CD4-positive, alpha-beta T cell treated with Interleukin-15 for 4 hours (primary cell): ENCODE data around the gene DNAJB12.
A peak's percentile ranks its signal among the peaks of the same experiment; 100 is the strongest.
"Not testable (repeated sequence)": the region's sequence is repeated elsewhere in the genome, so short reads cannot be mapped to it uniquely, and the experiment has no call there.

Experiments used
- DNase-seq: peaks from one replicate; pipeline ENCODE4 v3.0.0-alpha.2; 2020; ENCODE audit warnings: low spot score

The DNAJB12 gene

DNA sequence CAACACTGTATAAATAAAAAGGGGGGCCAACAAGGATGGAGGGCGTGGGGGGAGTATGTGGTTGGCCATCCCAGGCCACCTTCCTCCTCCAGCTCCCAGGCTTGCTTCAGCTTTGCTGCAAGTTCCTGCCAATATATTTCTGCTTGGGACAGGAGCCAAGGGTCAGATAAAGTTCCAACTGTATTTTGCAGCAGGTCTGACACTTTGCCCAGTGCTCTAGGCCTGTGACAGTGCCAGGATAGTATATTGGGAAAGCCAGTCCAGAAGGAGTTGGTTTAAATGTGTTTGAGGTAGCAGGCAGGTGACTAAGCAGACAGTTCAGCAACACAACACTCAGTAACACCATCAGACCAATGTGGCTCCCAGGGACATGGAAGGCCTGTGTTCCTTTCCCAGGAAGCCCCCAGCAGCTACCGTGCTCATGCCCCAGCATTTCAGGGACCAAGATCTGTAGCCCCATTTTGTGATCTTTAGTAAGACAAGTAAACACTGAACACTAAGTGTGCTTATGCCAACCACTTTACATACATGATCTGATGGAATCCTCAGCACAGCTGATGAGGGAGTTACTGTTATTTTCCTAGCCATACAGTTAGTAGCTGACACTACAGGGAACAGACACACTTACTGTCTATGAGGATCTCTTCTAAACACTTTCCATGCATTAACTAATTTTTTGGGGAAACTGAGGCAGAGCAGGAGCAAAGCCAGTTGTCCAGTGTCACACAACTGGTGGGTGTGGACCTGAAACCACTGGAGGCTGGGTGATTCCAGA, 38.9 kb downstream of the DNAJB12 start:
- no peak for DNase-seq

DNA sequence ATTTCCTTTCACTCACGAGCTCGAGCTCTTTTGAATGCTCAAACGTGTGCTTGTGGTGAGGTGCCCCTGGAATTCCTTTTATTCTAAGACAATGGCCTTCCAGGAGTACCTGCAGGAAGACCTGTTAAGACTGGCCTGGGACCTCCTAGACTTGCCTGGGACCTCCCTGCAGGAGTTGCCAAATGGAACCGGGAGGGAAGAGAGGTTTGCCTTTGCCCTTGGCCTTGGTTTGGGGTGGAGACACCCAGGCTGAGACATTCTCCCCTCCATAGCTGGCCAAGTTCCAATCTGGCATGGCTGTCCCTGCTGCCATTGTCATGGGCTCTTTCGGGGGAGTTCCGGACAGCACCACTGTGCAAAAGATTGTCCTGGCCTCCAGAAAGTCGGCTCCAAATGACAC, 39.7 kb downstream of the DNAJB12 start:
- DNase-seq, result no peak

DNA sequence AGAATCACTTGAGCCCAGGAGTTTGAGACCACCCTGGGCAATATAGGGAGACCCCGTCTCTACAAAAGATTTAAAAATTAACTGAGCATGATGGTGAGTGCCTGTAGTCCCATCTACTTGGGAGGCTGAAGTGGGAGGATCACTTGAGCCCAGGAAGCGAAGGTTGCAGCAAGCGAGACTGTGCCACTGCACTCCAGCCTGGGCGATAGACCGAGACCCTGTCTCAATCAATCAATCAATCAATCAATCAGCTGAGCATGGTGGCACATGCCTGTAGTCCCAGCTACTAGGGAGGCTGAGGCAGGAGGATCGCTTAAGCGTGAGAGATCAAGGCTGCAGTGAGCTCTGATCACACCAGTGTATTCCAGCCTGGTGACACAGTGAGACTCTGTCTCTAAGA, 40.5 kb downstream of the DNAJB12 start:
- DNase-seq, result no peak

DNA sequence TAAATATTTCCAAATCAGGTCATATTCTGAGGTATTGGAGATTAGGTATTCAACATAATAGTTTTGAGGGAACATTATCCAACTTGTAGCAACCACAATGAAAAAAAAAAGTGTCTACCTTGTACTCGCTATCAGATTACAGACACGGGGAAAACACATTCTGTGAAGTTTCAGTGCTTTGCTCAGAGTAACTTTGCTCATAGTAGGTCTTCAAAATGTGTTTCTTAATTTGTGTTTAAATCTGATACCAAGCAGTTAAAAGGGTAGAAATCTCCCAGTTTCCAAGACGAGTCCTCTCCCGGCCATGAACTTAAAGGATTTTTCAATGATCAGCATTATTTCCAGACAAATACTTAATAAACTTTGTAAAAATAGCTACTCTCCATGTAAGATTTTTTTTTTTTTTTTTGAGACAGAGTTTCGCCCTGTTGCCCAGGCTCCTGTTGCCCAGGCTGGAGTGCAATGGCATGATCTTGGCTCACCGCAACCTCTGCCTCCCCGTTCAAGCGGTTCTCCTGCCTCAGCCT, 41.8 kb downstream of the DNAJB12 start:
- no peak for DNase-seq

DNA sequence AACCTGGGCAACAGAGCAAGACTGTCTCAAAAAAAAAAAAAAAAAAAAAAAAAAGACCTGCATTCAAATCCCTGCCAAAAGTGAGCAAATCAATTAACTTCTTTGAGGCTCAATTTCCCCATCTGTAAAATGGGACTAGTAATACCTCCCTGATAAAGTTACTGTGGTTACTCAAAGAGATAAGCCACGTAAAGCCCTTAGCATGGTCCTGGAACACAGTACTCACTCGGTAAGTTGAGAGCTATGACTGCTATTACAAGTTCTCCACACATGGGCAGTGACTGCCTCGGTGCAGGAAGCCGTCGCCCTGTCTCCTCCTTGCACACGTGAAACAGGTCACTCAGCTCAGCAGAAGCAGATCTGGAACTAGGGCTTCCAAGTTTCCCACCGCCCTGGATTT, 43.1 kb downstream of the DNAJB12 start:
- DNase-seq, result no peak

DNA sequence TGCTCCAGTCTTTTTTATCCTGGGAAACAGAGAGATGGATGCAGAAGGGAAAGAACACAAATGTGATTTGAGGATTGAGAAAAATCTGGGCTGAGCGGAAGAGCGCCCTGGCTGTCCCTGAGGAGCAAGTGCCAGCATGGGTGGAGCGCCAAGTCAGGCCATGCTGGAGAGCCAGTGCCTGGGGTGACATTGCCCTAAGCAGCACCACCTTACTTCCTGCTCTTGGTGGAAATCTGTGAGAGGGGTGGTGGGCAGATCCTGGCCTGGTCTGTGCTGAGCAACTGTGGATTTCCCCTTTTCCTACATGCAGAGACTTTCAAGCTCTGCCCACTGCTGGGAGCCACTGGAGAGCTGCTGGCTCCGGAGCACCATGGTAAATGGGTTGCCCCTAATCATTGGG, 44.1 kb downstream of the DNAJB12 start:
- DNase-seq, result no peak

DNA sequence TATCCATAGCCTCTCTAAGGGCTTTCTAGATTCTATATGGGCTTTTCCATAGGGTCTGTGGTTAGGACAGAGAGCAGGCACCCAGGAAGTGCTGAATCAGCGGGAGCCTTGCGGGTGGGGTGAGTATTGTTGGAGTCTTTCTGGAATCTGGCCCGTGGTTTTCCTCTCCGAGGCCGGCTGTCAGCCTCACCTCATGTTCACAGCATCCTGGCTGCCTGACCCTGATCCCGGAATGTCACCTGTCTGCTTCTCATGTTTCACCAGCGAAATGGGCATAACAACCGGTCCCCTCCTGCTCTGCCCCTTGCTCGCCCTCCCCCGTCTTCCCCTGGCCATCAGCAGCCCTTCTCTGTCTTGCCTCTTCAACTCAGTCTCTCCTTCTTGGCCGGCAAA, 44.5 kb downstream of the DNAJB12 start:
- DNase-seq, result no peak

DNA sequence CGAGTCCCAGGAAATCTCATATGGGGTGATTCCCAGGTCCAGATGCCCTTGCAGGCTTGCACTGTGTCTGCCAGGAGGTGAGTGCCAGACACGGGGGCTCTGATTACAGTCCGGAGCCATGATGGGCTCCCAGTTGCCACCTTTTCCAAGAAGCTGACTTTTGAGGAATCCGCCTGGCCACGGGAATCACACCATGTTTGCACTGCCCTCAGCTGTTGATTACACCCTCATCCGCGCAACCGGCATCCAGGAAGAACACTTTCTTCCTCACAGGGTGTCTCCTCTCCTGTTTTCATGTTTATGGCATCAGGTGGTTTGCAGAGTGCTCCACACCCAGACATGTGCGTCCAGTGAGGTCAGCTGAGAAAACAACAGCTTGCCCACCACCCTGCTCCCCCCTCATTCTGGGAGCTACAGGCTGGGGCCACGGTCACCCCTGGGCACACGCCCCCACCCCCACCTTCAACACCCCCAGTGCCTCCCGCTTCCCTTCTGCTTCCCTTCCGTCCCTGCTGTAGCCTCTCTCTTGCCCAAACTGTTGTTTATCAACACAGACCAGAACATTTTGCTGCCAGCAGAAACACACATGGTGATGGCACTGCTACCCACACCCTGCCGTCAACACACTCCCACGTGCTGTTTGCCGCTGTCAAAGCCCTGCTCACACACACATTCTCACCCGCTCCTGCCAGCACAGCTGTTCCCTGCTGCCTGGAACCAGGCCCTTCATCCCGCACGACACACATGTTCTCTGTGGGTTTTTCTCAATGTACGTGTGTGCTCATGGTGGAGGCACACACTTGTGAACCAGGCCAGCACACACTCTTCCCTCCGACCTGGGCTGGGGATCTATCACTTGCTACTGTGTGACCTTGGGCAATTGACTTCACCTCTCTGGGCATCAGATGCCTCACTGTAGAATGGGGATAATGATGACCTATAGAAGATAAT, 45.2 kb downstream of the DNAJB12 start:
- DNase-seq, result no peak

DNA sequence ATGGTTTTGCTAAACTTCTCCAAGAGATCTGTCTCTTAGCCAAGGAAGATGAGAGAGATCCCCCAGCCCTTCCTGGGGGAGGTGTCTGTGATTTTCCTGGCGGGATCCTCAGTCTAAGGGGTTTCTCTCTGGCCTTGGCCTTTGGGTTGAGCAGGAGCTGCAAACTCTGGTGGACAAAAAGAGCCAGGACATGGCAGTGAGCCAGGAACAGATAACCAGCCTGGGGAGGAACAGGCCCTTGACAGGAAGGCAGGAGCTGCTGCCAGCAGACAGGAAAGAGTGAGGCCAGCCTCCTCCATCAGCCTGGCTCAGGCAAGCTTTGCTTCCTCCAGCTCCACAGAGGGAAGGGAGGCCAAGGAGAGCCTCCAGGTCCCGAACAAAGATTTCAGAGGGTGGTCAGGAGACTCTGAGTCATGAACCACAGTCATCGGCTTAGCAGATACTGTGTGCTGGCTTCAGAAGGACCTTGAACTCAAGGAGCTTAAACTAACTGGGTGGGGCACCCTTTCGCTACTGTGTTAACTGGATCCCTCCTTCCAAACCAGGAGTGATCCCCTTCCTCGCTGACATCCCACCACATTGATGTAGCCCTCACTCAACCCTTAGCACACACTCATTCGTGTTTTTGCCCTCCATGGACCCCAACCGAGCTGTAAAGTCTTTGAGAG, 46.3 kb downstream of the DNAJB12 start:
- no peak for DNase-seq

DNA sequence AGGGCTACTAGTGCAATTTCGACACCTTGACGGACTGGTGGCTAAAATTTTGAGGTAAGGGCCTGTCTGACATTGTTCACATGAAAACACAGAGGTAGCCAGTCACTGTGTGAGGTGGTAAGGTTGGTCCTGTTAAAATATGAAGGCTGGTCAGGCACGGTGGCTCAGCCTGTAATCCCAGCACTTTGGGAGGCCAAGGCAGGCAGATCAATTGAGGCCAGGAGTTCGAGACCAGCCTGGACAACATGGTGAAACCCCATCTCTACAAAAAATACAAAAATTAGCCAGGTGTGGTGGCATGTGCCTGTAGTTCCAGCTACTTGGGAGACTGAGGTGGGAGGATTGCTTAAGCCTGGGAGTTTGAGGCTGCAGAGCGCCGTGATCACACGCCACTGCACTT, 47.0 kb downstream of the DNAJB12 start:
- DNase-seq, result not testable (repeated sequence)

DNA sequence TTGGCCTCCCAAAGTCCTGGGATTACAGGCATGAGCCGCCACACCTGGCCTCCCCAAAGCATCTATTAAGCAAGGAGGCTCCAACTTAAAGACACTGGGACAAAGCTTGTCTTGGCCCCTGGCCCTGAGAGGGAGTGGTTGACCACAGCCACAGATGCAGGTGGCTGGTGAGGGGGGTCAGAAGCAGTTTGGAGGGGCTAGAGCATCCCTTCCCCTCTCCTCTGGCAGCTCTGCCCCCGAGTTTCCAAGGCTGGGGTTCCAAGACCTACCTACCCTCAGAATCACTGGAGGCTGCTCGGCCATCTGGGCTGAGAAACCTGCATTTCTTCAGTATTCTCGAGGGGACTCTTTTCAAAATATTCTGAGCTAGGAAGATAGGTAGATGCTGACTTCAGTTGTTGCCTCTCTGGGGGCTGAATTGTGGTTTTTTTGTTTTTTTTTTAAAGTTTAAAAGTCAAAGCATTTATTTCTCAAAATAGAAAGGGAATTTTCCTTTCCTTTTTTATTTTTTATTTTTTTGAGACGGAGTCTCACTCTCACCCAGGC, 48.4 kb downstream of the DNAJB12 start:
- no peak for DNase-seq

DNA sequence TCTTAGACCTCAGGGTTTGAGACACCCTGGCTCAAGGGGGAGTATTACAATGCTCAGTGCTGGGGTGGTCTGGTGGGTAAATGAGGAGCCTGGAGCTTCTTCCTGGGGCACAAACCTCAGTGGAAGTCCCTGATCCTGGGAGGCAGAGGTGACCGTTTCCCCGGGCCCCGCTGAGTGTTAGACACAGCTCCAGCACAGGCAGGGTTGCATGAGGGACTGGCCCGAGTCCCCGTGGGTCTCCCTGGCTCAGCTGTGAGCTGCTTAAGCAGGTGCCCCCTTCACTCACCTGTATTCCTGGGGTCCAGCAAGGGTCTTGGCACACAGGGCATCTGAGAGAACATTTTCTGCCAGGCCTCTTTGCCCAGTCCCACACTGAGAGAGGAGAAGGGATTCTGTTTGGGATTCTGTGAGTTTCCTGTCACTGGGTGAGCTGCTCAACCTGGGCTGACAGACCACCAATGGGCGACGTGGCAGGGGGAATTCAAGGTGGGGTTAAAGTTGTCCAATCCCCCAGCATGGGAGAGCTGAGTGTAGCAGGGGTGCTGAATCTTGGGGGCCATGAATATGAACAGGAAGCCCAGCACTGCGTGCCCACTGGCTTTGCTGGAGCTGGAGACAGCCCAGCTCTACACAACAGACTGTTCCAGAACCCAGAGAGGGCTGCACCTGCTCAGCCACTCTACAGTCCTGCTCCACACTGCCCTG, 51.1 kb downstream of the DNAJB12 start:
- DNase-seq, result no peak

DNA sequence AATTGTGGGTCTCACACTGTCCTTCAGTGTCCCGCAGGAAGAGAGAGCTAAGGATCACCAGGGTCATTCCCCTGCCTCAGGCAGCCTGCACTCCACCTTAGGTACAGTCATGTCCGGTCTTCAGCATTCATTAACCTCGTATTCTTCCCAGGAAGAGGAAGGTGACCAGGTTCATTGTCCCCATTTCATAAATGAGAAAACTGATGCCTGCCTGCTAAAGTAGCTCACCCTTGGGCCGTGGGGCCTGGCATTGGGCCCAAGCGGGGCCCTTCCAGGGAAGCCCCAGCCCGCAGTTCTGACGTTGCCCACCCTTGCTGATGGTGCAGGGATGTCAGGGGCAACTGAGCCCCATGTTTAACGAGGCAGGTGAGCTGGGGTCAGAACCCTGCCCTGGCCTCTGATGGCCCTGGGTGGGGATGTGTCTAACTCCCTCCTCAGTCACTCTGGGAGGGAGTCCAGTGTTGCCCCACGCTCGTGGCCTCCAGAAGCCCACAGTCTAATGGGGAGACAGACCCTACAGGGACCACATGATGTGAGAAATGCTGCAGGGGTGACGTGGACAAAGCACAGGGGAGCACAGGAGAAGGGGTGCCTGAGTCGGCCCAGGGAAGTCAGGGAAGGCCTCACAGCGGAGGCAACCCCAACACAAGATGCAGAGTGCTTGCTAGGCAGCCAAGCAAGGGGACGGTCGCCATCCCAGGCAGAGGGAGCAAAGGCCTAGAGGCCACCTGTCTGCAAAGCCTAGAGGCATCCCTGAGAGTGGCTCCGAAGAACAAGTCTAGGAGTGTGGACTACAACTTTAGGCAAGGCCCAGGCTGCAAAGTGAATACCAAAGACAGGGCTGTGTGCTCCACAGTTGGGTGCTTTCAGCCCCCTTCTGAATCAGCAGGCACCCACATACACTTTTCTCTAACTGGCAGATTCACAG, 55.9 kb downstream of the DNAJB12 start:
- no peak for DNase-seq

DNA sequence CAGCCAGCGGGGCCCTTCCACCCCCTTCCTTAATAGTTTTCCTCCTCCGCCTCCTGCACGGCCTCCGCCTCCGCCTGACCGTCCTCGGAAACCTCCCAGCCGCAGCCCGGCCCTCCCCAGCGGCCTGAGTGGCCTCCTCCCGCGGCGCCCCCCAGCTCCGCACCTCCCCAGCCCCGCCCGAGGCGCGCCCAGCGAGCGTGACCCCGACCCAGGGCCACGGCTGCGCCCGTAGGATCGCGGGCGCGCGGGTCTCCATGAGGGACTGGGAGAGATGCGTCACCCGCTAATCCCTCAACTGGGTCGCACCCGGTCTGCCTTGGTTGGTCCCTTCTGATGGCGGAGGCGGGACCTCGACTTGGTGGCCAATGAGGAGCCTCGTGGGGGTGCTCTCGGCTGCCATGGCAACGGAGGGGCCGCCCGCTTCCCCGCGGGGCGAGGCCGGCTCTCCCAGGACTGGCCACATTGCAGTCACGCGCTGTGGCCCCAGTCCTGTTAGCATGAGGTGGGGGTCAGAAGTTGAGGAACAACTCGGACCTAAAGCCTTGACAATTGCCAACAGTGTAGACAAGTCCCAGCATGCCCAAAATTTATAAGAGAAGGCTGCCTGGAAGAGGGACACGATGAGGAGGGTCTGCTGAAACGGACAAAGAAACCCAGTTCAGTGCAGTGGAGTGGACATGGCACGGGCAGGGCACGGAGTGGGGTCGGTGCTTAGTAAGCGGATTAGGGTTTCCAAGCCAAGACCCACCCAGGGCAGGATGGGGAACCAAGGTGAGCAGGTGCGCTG, 56.7 kb downstream of the DNAJB12 start:
- DNase-seq, result peak; percentile 93

DNA sequence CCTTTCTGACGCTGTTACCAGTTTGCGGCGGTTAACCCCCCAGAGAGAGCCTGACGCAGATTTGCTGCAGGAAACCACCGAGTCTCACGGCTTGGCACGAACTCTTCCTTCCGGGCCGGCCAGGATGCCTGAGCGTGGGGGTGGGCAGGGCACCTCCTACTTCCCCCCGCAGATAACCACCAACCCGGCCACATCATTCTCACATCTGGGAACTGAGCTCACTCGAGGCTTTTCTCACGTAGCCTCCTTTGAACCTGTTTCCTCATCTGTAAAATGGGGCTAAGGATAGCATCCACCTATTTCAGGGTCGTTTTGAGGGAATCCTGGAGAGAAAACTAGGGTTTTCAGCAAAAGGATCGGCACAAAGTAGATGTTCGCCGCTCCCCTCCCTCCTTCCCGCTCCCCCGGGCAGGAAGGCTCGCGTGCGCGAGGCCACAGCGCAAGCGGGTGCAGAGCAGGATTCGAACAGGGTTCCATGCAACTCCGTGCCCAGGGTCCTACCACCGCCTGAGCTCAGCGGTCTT, 57.4 kb downstream of the DNAJB12 start:
- DNase-seq, result peak; percentile 94

DNA sequence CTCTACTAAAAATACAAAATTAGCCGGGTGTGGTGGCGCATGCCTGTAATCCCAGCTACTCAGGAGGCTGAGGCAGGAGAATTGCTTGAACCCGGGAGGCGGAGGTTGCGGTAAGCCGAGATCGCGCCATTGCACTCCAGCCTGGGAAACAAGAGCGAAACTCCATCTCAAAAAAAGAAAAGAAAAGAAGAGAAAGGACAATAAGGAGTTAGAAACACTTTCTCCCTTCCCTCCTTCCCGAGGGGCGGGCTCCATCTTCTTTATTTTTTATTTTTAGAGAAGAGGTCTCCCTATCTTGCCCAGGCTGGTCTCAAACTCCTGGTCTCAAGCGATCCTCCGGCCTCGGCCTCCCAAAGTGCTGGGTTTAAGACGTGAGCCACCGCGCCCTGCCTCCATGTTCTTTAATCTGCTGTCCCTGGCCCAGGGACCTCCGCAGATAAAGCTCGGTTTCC, 57.9 kb downstream of the DNAJB12 start:
- DNase-seq, result not testable (repeated sequence)

DNA sequence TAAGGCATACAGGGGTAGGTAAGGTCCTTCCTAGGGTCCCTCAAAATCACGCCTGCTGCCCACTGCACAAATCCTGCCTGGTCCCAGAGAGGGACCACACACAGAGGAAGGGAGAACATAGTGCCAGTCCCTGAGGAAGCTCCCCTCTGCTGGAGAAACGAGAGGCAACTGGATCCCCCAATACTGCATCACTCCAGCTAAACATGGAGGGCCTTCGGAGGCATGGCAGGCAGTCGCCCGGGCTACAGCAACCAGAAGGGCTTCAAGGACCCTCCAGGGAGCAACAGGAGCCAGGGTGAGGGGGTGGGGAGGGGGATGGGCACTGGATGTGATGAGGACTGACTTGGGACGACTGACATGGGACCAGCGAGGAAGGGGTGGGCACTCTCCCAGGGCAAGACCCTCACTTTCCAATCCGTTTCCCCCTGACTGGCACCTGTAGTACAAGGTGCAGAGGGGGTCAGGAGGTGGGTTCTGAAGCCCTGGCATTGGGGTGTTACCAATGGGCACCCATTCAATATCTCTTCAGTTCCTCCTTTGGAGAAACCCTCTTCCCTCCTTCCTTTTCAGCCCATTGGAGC, 59.3 kb downstream of the DNAJB12 start:
- no peak for DNase-seq

DNA sequence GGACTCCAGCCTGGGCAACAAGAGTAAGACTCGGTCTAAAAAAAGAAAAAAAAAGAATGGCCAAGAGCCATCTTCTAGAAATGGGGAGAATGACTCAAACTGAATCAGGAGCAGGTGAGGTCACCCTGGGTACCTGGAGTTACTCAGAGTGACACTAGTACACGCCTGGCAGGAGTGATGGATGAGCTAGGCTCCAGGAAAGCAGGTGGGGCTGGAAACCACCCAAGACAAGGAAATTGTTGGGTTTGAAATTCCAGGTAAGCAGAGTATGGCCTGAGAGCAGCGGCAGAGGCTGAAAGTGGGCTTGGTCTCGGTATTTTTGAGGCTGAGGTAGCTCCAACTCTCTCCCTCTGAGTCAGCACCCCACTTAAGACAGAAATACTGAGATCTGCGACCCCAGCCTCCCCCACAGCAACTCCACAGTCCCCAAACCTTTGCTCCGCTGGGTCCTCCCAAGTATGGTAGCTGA, 62.5 kb downstream of the DNAJB12 start:
- DNase-seq, result peak; percentile 76
